IPS-18a (cell line): Measurements from ENCODE around the gene CDHR3.
"Not testable (repeated sequence)": the region's sequence is repeated elsewhere in the genome, so short reads cannot be mapped to it uniquely, and the experiment has no call there.

ENCODE experiments used
- H3K27ac ChIP-seq: one replicate; pipeline ENCODE4 v1.5.1; 2013; ENCODE audit warnings: low read length
- H3K27me3 ChIP-seq: one replicate; pipeline ENCODE4 v1.6.1; 2013; ENCODE audit warnings: mild to moderate bottlenecking, low read length; ENCODE audit not compliant: control insufficient read depth, insufficient read depth
- H3K36me3 ChIP-seq: one replicate; pipeline ENCODE4 v1.6.1; 2013; ENCODE audit warnings: low read depth, low read length; ENCODE audit not compliant: control insufficient read depth
- H3K4me1 ChIP-seq: one replicate; pipeline ENCODE4 v1.6.1; 2013; ENCODE audit warnings: low read depth, low read length; ENCODE audit not compliant: control insufficient read depth
- H3K4me3 ChIP-seq: one replicate; pipeline ENCODE4 v1.5.1; 2013; ENCODE audit warnings: low read length
- H3K9ac ChIP-seq: one replicate; pipeline ENCODE4 v1.6.1; 2013; ENCODE audit warnings: mild to moderate bottlenecking, low read length, moderate library complexity
- H3K9me3 ChIP-seq: one replicate; pipeline ENCODE4 v1.6.1; 2013; ENCODE audit warnings: low read depth, low read length; ENCODE audit not compliant: control insufficient read depth

CDHR3 gene

GRCh38 chr7:106003525-106004064, 40.5 kb downstream of the CDHR3 start:
- peaks cover 3% of the 10 kb centered on the region for H3K9me3 ChIP-seq
- H3K36me3 ChIP-seq: no peaks in the 10 kb centered on the region
- no peak overlapping the region for H3K27ac ChIP-seq
- H3K9ac ChIP-seq: no peak overlapping the region
- H3K4me1 ChIP-seq: no peaks in the 10 kb centered on the region
- no peak overlapping the region for H3K4me3 ChIP-seq
- no peaks in the 10 kb centered on the region for H3K27me3 ChIP-seq

DNA sequence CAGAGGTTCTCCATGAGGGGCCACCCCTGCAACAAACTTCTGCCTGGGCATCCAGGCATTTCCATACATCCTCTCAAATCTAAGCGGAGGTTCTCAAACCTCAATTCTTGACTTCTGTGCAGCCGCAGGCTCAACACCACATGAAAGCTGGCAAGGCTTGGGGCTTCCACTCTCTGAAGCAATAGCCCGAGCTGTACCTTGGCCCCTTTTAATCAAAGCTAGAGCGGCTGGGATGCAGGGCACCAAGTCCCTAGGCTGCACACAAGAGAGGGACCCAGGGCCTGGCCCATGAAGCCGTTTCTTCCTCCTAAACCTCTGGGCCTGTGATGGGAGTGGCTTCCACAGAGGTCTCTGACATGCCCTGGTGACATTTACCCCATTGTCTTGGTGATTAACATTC, 43.8 kb downstream of the CDHR3 start:
- Histone ChIP-seq H3K27me3 (peaks cover 5% of the 10 kb centered on the region), H3K4me3 (no peak overlapping the region), H3K27ac (no peak overlapping the region), H3K36me3 (no peaks in the 10 kb centered on the region), H3K9me3 (peaks cover 3% of the 10 kb centered on the region), H3K9ac (no peak overlapping the region), H3K4me1 (peaks cover 15% of the 10 kb centered on the region)

DNA sequence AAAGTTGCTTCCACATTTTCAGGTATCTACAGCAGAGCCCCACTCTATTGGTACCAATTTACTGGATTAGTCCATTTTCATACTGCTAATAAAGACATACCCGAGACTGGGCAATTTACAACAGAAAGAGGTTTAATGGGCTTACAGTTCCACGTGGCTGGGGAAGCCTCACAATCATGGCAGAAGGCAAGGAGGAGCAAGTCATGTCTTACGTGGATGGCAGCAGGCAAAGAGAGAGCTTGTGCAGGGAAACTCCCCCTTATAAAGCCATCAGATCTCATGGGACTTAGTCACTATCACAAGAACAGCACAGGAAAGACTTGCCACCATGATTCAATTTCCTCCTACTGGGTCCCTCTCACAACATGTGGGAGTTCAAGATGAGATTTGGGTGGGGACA, 44.7 kb downstream of the CDHR3 start:
- not testable (repeated sequence) for H3K4me3 ChIP-seq, H3K27ac ChIP-seq, H3K9me3 ChIP-seq, H3K9ac ChIP-seq, H3K36me3 ChIP-seq, H3K27me3 ChIP-seq
- peaks cover 15% of the 10 kb centered on the region for H3K4me1 ChIP-seq

DNA sequence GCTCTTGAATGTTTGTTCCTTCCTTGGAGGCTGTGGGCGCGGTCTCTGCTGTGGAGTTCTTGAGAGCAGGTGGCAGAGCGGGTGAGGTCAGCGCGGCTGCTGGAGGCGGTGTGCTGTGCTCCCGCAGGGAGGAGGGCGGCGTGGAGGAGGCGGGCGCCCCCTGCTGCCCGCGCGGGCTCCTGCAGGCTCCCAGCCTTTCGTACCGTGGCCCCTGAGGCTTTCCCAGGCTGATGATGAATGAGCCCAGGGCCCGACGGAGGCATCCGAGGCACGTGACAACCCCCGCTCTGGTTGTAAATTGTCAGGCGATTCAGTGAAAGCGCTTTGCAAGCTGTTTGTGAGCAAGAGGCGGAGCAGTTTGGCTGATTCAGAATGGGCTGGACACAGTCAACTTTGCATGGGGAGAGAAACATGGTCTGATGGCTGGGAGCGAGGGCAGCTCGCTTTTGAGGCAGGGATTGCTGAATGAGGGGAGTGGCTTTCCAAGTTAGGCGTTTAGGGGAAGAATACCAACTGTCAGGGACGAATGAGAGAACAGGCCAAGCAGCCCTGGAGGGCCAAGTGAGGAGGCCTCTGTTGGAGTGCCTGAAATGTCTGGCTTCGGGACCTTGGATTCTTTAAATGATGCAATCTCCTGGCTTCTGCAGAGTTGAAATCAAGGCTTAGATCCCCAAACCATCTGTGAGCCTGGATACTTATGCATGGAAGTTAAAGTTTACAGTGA, 46.6 kb downstream of the CDHR3 start:
- peak overlapping the region; percentile 38 for H3K27ac ChIP-seq
- peak overlapping the region; percentile 32 for H3K4me3 ChIP-seq
- peak overlapping the region; percentile 14 for H3K9ac ChIP-seq
- H3K27me3 ChIP-seq: peaks cover 5% of the 10 kb centered on the region
- peaks cover 3% of the 10 kb centered on the region for H3K9me3 ChIP-seq
- no peaks in the 10 kb centered on the region for H3K36me3 ChIP-seq
- peaks cover 15% of the 10 kb centered on the region for H3K4me1 ChIP-seq

GRCh38 chr7:106010331-106010730, 47.3 kb downstream of the CDHR3 start:
- Histone ChIP-seq H3K9me3 (peaks cover 3% of the 10 kb centered on the region), H3K27ac (peak overlapping the region; percentile 38), H3K4me1 (peaks cover 19% of the 10 kb centered on the region), H3K4me3 (peak overlapping the region; percentile 32), H3K27me3 (peaks cover 5% of the 10 kb centered on the region), H3K36me3 (no peaks in the 10 kb centered on the region), H3K9ac (peak overlapping the region; percentile 14)

DNA sequence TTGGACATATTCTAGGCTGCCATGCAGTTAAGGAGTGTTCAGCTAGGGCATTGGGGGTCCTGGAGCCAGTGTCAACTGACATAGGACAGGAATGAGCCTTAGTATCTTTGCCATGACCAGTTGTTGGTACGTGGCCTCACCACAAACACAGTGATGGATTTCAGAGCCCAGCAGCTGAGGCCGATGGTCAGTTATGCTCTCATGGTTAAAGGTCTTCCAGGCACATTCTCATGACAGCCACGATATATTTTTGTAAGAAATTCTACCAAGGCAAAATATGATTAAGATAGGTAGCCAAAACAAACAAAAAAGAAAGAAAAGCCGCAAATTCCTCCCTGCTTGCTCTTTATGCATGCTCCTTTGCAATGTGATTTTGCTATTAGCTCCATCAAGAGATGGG, 47.8 kb downstream of the CDHR3 start:
- no peak overlapping the region for H3K4me3 ChIP-seq
- H3K9me3 ChIP-seq: peaks cover 3% of the 10 kb centered on the region
- H3K4me1 ChIP-seq: peaks cover 21% of the 10 kb centered on the region
- no peak overlapping the region for H3K9ac ChIP-seq
- H3K27ac ChIP-seq: no peak overlapping the region
- peaks cover 5% of the 10 kb centered on the region for H3K27me3 ChIP-seq
- H3K36me3 ChIP-seq: no peaks in the 10 kb centered on the region

- Histone ChIP-seq H3K36me3 (no peaks in the 10 kb centered on the region), H3K4me1 (peaks cover 30% of the 10 kb centered on the region), H3K4me3 (no peak overlapping the region), H3K27me3 (peaks cover 5% of the 10 kb centered on the region), H3K9ac (no peak overlapping the region), H3K27ac (no peak overlapping the region), H3K9me3 (no peaks in the 10 kb centered on the region)
These were observed 49.1 kb downstream of the CDHR3 start for GRCh38 chr7:106012184-106012583.

GRCh38 chr7:106012935-106013439, 49.9 kb downstream of the CDHR3 start:
- peaks cover 30% of the 10 kb centered on the region for H3K4me1 ChIP-seq
- peaks cover 5% of the 10 kb centered on the region for H3K27me3 ChIP-seq
- no peak overlapping the region for H3K27ac ChIP-seq
- no peaks in the 10 kb centered on the region for H3K9me3 ChIP-seq
- H3K9ac ChIP-seq: no peak overlapping the region
- H3K4me3 ChIP-seq: no peak overlapping the region
- H3K36me3 ChIP-seq: no peaks in the 10 kb centered on the region

DNA sequence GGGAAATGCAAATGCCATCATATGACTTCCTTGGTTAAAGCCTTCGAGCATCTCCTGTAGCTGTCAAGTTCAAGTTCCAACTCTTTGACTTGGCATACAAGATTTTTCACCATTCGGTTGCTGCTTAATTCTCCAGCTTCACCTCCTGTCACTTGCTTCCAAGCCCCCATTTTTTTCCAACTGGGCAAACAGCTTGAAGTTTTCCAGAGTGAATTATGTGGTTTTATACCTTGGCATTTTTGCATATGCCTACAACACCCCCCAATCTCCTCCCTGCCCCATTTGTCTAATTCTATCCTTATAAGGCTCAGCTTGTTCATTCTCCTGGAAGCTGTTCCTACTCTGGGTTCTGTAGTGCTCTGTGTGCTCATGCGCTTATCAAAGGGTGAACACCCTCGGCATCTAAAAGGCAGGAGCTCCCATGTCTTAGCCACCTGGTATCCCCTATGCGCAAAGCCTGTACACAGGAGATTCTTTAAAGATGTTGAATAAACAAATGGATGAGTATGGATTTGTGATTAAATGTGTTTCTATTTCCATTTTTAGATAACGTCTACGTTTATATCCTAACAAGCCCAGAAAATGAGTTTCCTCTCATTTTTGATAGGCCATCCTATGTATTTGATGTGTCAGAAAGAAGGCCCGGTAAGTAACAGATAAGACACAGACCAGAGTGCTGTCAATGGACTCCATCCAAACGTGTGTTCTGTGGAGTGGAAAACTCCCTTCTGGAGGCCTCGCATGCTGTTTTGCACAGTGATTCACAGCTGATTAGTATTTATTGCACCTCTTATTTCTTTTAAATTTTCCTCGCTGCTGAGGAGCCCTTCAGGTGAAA, 52.5 kb downstream of the CDHR3 start:
- peaks cover 20% of the 10 kb centered on the region for H3K4me1 ChIP-seq
- H3K9me3 ChIP-seq: no peaks in the 10 kb centered on the region

DNA sequence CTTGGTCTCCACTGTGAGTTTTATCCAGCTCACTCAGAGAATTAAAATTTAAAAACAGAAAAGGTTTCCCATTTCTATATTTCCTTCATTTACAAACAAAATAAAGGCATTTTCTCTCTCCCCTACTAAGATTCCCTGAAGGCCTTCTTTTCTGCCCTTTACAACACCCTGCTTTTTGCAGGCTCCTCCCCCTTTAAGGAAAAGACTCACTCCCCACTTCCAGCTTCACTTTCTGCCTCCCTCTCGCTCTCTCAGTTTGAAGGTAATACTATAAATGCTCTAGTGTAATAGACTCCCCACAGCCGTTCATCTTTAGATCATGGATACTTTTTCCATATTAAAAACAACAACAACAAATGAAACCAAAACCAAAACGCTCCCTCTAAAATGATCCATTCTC, 53.3 kb downstream of the CDHR3 start:
- H3K27me3 ChIP-seq: no peaks in the 10 kb centered on the region

More for the DNA sequence above, 52.5 kb downstream of the CDHR3 start:
- Histone ChIP-seq H3K27ac (no peak overlapping the region), H3K9ac (no peak overlapping the region), H3K4me3 (no peak overlapping the region), H3K27me3 (no peaks in the 10 kb centered on the region), H3K36me3 (no peaks in the 10 kb centered on the region)

DNA sequence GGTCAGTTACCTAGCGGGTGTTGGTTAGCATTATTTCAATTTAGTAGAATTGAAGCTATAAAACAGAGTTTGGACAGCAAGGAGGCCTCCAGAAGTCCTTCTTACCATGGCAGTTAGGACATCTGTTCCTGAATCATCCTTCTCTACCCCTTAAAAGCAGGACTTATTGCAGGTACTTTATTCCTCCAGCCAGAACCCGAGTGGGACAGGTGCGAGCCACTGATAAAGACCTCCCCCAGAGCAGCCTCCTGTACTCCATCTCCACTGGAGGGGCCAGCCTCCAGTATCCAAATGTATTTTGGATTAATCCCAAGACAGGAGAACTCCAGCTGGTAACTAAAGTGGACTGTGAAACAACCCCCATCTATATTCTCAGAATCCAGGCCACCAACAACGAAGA, 54.6 kb downstream of the CDHR3 start:
- H3K27ac ChIP-seq: no peak overlapping the region
- H3K9me3 ChIP-seq: no peaks in the 10 kb centered on the region
- H3K9ac ChIP-seq: no peak overlapping the region
- no peaks in the 10 kb centered on the region for H3K36me3 ChIP-seq
- no peaks in the 10 kb centered on the region for H3K27me3 ChIP-seq
- H3K4me1 ChIP-seq: peaks cover 31% of the 10 kb centered on the region
- no peak overlapping the region for H3K4me3 ChIP-seq

More for the DNA sequence above, 53.3 kb downstream of the CDHR3 start:
- no peaks in the 10 kb centered on the region for H3K36me3 ChIP-seq
- H3K9me3 ChIP-seq: no peaks in the 10 kb centered on the region
- H3K27ac ChIP-seq: no peak overlapping the region
- H3K9ac ChIP-seq: no peak overlapping the region
- no peak overlapping the region for H3K4me3 ChIP-seq
- H3K4me1 ChIP-seq: peaks cover 26% of the 10 kb centered on the region
